MM.1S (cell line): ENCODE results near the gene CPB2.

Experiments used
- CTCF ChIP-seq: fragments of 300-600 bp; sonication (generic); IDR thresholded peaks from 2 replicates; pipeline ENCODE4 v1.5.1; 2016; ENCODE audit warnings: antibody characterized with exemption, low read length, mixed read lengths
- EZH2 ChIP-seq: fragments of 300-600 bp; sonication (generic); optimal IDR thresholded peaks from 2 replicates; pipeline ENCODE3; 2017; ENCODE audit warnings: low read depth, mild to moderate bottlenecking, antibody characterized with exemption, low read length, mixed read lengths
- EZH2phosphoT487 ChIP-seq: fragments of 300-600 bp; sonication (generic); IDR thresholded peaks from 2 replicates; pipeline ENCODE4 v1.6.1; 2018; ENCODE audit warnings: antibody characterized with exemption, low read length

DNA sequence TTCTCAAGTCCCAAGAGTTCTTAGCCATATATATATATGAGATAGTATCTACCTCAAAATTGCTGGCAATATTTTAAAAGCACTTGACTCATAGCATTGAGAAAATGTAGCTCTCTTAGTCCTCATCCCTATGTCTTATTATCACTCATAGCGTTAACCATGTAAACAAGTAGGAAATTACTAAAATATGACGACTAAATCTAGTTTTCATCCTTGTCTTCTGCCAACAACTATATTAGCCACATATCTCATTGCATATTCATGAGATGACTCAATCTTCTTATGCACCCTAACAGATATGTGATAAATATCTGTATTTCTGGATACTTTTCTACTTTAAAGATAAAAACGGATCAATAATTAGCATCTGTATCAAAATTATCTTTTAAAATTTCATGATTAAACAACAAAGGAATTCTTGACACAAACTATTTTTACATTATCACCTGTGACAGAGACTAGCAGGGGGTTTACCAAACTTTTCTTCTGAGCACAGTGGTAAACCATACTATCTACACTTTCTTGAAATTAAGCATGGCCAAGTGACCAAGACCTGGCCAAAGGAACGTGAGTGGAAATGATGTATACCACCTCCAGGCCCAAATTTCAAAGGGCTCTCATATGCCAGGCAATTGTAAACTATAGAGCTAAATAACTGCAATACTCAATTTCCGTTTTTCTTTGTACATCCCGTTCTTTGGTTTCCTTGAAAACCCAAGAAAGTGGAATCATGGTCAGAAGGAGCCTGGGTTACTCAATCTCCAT is 98.0 kb downstream of the CPB2 start:
- TF ChIP-seq CTCF: no peak
- TF ChIP-seq EZH2phosphoT487: no peak
- TF ChIP-seq EZH2: no peak
